ACC112 (cell line): ENCODE results near the gene ABT1.
"Not testable (repeated sequence)": the region's sequence is repeated elsewhere in the genome, so short reads cannot be mapped to it uniquely, and the experiment has no call there.

Source experiments
- H2AFZ ChIP-seq: fragments of 200-600 bp; sonication (generic); one replicate; pipeline ENCODE4 v1.6.0; 2017; ENCODE audit warnings: antibody characterized with exemption, low read length; ENCODE audit not compliant: unreplicated experiment
- H3K27ac ChIP-seq: fragments of 200-600 bp; sonication (generic); 2 replicates; pipeline ENCODE4 v1.5.1; 2014; ENCODE audit warnings: low read depth, mild to moderate bottlenecking, antibody characterized with exemption, low read length, moderate library complexity
- H3K27me3 ChIP-seq: fragments of 200-600 bp; sonication (generic); 2 replicates; pipeline ENCODE4 v1.6.1; 2014; ENCODE audit warnings: mild to moderate bottlenecking, antibody characterized with exemption, low read length, moderate library complexity, mixed read lengths; ENCODE audit not compliant: insufficient read depth
- H3K36me3 ChIP-seq: fragments of 200-600 bp; sonication (generic); 2 replicates; pipeline ENCODE4 v1.6.1; 2016; ENCODE audit warnings: mild to moderate bottlenecking, antibody characterized with exemption, low read length, moderate library complexity, mixed read lengths; ENCODE audit not compliant: insufficient read depth
- H3K4me1 ChIP-seq: fragments of 200-600 bp; sonication (generic); one replicate; pipeline ENCODE4 v1.6.1; 2016; ENCODE audit warnings: low read length, mixed read lengths; ENCODE audit not compliant: insufficient read depth, unreplicated experiment, control insufficient read depth
- H3K4me3 ChIP-seq: fragments of 200-600 bp; sonication (generic); 2 replicates; pipeline ENCODE4 v1.5.1; 2014; ENCODE audit warnings: mild to moderate bottlenecking, low read depth, low read length
- H3K79me2 ChIP-seq: fragments of 200-600 bp; sonication (generic); one replicate; pipeline ENCODE4 v1.6.0; 2016; ENCODE audit warnings: low read length; ENCODE audit not compliant: control insufficient read depth, unreplicated experiment, insufficient read depth

Gene ABT1

DNA sequence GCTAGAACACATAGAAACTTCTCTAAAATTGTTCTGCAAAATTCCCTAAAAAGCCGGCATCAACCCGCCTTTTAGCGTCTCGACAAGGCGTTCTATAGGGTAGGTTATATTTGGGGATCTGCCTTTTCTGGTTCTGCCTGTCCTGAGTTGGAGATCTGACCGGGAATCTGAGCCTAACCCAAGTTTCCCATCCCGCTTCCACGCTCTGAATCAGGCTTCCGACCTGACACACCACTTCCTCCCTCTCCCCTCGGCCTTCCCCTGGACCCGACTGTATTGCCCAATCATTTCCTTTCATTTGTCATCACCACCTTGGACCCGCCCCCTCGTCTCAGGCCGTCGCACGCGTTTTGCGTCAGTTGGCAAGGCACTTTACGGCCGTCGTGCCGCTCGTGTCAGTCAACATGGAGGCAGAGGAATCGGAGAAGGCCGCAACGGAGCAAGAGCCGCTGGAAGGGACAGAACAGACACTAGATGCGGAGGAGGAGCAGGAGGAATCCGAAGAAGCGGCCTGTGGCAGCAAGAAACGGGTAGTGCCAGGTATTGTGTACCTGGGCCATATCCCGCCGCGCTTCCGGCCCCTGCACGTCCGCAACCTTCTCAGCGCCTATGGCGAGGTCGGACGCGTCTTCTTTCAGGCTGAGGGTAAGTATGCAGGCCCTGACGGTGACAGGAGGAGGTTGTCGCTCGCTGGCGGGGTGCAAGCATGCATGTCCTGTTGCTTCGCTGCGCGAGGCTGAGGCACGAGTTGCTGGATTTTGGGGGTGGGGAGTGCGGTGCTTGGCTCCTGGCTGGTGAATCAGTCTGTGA, at the start of gene ABT1:
ABT1 (plus strand) TSS at position 375 of the 810 bp plus-strand sequence; CDS start at position 405, 30 bp downstream.
- Histone ChIP-seq H3K27me3 (peaks cover 9% of the 10 kb centered on the region), H3K36me3 (0 out of 2 replicates have a peak, but pooled peaks cover 11% of the 10 kb centered on the region), H3K4me1 (peaks cover 6% of the 10 kb centered on the region), H3K79me2 (peaks cover 19% of the 10 kb centered on the region), H3K27ac (peak within 1 kb of the TSS; percentile 77), H2AFZ (peak within 1 kb of the TSS; percentile 94), H3K4me3 (peak within 1 kb of the TSS; percentile 97)

DNA sequence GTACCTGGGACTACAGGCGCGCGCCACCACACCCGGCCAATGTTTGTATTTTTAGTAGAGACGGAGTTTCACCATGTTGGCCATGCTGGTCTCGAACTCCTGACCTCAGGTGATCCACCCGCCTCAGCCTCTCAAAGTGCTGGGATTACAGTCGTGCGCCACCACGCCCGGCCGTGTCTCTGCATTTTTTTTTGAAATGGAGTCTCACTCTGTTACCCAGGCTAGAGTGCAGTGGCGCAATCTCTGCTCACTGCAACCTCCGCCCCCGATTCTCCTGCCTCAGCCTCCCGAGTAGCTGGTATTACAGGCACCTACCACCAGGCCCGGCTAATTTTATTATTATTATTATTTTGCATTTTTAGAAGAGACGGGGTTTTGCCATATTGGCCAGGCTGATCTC, 49.4 kb upstream of the ABT1 start:
- peaks cover 10% of the 10 kb centered on the region for H3K36me3 ChIP-seq
- H3K79me2 ChIP-seq: peaks cover 11% of the 10 kb centered on the region
- not testable (repeated sequence) for H3K27me3 ChIP-seq, H3K4me3 ChIP-seq, H2AFZ ChIP-seq, H3K27ac ChIP-seq, H3K4me1 ChIP-seq

DNA sequence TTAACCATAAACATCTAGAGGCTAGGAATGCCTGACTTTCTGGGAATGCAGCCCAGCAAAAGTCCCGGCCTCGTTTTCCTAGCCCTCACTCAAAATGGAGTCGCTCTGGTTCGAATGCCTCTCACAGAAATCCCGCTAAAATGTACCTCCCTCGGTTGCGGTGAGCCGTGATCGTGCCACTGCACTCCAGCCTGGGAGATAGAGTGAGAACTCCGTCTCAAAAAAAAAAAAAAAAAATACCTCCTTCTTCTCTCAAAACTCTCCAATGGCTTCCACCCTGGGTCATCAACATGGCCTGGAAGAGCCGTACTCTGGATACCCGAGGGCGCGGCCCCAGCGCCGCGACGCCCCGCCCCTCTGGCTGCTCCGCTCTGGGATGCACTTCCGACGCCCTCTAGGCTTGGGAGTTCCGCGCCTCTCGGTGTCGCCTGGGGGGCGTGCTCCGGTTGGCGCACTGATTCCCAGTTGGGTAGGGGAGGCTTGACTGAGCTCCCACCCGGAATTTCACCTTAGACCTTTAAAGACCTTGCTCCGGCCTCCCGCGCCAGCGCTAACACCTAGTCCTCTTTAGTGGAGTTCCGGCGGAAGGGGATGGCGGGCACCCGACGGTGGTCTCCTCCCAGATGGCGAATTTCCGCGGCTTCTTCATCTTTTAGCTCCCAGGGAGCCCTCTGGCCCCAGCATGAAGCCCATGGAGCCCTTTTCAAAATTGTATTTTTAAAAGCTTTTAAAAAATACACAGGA, 46.3 kb upstream of the ABT1 start:
- Histone ChIP-seq H3K27ac (no peak overlapping the region), H3K4me3 (peak overlapping the region; percentile 76), H3K4me1 (no peaks in the 10 kb centered on the region), H2AFZ (peak overlapping the region; percentile 78), H3K79me2 (no peaks in the 10 kb centered on the region), H3K36me3 (peaks cover 4% of the 10 kb centered on the region; the same call in 1 of the 2 replicates), H3K27me3 (no peaks in the 10 kb centered on the region)

DNA sequence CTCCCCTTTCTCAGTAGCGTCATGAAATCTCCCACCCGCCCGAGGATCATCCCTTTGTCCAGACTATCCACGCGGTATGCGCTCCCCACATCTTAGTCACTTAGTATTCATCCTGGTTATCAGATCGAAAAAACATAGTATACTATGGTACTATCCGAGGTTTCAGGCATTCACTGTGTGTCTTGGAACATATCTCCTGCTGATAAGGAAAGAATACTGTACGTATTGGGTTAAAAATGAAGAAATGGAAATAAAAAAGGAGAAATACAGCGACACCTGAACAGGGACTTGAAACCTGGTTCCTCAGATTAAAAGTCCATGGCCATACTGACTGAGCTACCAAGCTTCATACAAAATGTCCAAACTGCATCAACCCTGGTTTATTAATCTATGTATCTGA, 44.5 kb upstream of the ABT1 start:
- Histone ChIP-seq H3K36me3 (no peaks in the 10 kb centered on the region), H3K4me1 (no peaks in the 10 kb centered on the region), H3K27ac (no peak overlapping the region), H3K79me2 (no peaks in the 10 kb centered on the region), H3K4me3 (no peak overlapping the region), H3K27me3 (no peaks in the 10 kb centered on the region), H2AFZ (no peak overlapping the region)

DNA sequence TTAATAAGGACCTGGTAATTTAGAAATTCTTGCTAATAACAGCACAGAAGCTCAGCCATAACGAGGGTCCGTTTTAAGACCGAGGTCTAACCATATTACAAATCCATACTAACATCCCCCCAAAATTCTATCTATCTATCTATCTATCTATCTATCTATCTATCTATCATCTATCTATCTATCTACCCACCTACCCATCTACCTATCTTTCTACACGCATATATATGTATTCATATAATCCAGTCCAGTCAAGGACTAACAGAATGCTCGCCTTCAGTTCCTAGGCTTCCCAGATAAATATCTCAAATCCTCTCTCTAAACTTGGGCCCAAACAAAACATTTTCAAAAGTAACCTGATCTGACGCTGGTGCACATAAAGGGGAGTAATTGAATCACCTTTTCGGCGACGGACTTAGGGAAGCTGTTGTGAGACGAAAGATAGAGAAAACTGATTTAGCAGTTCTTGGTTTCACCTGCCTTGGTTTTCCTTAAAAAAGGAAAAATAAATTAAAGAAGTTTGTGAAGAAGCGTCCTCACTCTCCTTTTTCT, 44.0 kb upstream of the ABT1 start:
- Histone ChIP-seq H3K4me1 (no peaks in the 10 kb centered on the region), H3K79me2 (no peaks in the 10 kb centered on the region), H3K27ac (no peak overlapping the region)

DNA sequence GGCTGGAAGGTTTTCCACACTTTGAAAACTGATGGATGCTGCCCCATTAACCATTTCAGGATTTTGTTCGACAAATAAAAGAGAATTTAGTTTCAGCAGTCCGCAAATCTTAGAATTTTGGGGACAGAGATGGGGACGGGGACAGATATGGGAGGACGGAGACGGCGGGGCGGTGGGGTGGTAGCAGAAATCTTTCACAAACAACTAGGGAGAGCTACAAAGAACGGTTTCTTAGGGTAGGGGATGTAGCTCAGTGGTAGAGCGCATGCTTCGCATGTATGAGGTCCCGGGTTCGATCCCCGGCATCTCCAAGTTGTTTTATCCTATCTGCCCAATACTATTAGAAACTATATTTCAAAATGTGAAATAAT, 43.5 kb upstream of the ABT1 start:
- no peaks in the 10 kb centered on the region for H3K4me1 ChIP-seq
- no peaks in the 10 kb centered on the region for H3K27me3 ChIP-seq
- H3K79me2 ChIP-seq: no peaks in the 10 kb centered on the region
- H3K36me3 ChIP-seq: no peaks in the 10 kb centered on the region
- H3K4me3 ChIP-seq: peak overlapping the region; percentile 78
- peak overlapping the region; percentile 57 for H2AFZ ChIP-seq
- peak overlapping the region; percentile 87 for H3K27ac ChIP-seq

More for the DNA sequence above, 44.0 kb upstream of the ABT1 start:
- H3K36me3 ChIP-seq: no peaks in the 10 kb centered on the region
- peak overlapping the region; percentile 78 for H3K4me3 ChIP-seq
- H3K27me3 ChIP-seq: no peaks in the 10 kb centered on the region
- H2AFZ ChIP-seq: peak overlapping the region; percentile 57

DNA sequence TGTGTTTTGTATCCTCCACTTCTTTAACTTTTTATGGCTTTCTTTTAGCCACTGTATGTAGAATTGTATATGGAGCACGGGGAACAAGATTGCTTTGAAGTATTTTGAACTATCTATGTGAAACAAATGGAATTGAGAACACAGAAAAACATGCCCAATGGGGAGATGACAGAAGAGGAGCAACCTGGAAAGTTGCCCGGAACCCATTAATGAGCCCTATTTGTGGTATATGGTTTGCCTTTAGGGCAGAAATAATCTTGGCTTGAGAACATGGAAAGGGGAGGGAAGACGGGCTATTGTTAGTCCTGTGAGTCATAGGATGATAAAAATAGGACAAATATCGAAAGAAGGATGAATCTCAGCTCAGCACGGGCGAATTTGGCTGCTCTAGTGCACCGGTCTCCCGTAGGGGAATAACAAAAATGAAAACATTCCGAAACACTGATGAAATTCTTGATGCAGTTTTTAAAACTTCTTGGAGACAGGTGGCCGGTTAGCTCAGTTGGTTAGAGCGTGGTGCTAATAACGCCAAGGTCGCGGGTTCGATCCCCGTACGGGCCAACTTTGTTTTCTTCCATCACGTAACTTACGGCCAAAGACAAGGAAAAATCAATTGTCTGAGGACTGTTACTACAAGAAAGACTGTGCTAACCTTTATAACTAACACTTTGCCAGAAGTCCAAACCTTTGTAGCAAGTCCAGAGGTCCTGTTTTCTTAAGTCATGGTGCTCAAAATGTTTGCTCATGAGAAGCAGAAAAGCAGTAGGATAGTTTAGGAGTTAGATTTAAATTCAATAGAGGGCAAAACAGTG, 42.9 kb upstream of the ABT1 start:
- H3K27me3 ChIP-seq: no peaks in the 10 kb centered on the region
- H3K4me1 ChIP-seq: no peaks in the 10 kb centered on the region
- H3K36me3 ChIP-seq: no peaks in the 10 kb centered on the region
- H3K79me2 ChIP-seq: no peaks in the 10 kb centered on the region
- peak overlapping the region; percentile 64 for H2AFZ ChIP-seq
- peak overlapping the region; percentile 79 for H3K4me3 ChIP-seq
- peak overlapping the region; percentile 87 for H3K27ac ChIP-seq

DNA sequence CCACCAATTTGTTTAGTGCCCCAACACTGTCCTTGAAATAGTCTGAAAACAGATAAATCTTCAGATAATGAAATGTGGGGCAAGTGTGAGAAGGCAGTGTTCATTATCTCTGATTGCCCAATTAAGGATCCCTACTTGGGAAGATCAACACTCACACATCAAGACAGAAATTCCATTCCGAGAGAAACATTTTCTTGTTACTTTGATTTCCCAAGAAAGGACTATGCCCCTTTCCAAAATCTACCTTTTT, 42.4 kb upstream of the ABT1 start:
- H3K36me3 ChIP-seq: no peaks in the 10 kb centered on the region
- peak overlapping the region; percentile 64 for H2AFZ ChIP-seq
- peak overlapping the region; percentile 24 for H3K27ac ChIP-seq
- peak overlapping the region; percentile 79 for H3K4me3 ChIP-seq
- H3K79me2 ChIP-seq: no peaks in the 10 kb centered on the region
- H3K4me1 ChIP-seq: no peaks in the 10 kb centered on the region
- H3K27me3 ChIP-seq: no peaks in the 10 kb centered on the region

DNA sequence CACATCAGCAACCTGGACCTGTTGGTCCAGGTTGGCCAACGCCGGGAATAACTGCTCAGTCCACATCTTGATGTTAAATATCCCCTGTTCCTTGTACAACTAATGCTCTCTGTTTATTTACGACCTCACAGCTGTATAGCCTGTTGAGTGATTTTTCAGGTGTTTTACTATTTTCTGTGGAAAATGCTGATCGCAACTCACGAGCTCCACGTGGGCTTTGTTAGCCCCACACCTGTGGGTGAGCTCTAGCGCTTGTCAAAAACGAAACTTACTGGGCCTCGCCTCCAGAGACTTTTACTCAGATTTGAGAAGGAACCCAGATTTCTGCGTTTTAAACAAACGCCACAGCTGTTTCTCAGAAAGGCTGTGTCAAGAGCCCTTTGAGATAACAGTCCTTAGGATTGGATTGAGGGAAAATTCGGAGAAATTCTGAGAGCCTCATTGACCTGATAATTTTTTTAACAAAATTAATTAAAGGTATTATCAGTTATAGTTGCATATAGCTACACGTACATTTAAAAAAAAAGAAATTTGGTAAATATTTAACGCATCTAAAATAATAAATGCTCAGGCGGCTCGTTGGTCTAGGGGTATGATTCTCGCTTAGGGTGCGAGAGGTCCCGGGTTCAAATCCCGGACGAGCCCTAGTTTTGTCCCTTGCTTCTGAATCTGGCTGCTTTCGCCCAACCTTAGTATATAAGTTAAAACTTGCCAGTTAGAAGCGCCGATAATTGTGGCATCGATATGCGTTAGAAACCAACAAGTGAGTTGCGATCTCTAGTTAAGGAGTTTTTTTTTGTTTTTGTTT, 41.9 kb upstream of the ABT1 start:
- peak overlapping the region; percentile 24 for H3K27ac ChIP-seq
- H3K4me3 ChIP-seq: peak overlapping the region; percentile 79
- H3K27me3 ChIP-seq: no peaks in the 10 kb centered on the region
- no peaks in the 10 kb centered on the region for H3K36me3 ChIP-seq
- H3K79me2 ChIP-seq: no peaks in the 10 kb centered on the region
- H3K4me1 ChIP-seq: no peaks in the 10 kb centered on the region
- H2AFZ ChIP-seq: peak overlapping the region; percentile 64
